ENCODE data around the gene PRF1.
A peak's percentile ranks its signal among the peaks of the same experiment; 100 is the strongest.
"Not testable (repeated sequence)": the region's sequence is repeated elsewhere in the genome, so short reads cannot be mapped to it uniquely, and the experiment has no call there.

PRF1 gene

DNA sequence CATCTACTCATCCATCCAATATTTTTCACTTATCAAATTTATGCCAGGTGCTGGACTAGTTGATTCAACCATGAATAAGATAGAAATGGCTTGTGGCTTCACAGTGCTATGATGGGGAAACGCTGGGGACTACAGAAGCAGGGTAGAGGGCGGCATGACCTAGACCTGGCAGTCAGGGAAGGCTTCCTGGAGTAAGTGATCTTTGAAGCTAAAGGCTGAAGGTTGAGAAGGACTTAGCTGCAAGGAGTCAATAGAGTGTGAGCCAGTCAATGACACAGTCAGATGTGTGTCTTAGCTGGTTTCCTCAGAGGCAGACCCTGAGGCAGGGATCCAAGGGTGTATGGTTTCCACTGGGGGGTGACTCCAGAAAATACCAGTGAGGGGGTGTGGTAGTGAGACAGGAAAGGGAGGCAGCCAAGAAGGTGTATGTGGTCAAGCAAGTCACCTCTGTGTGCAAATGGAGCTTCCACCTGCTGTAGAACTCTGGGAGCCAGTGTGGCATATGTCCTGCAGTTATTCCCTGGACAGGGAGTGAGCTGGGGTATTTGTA lies 10.3 kb downstream of the PRF1 start:
- no peak for DNase-seq

DNA sequence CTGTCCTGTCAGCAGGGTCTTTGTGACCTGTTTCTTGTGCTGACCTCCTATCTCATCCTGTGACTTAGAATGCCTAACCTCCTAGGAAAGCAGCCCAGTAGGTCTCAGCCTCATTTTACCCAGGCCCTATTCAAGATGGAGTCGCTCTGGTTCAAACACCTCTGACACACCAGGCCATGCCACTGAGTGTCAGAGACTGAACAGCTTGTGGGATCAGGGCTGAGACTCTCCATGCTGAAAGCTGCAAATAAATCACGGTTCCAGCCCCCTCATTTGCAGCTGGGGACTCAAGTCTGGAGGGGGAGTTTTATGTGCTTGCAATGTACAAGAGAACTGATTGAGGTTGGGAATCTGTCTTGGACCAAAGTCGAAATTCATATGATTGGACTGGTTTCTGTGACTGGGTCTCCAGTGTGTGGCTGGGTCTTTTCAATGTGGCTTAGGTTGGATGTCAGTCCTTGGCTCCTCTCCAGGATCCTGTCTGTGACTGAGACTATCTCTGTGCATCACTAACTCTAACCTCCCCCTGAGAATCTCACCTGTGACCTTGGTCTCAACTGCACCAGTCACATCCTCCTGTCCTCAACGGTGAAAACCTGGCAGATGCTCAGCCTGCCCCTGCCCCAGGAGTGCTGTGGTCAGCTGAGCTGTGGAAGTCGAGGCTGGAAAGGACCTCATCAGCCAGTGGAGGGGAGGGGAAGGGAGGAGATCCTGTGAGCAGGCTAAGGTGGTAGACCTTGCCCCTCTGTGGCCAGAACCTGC lies 11.7 kb downstream of the PRF1 start:
- DNase-seq: no peak

DNA sequence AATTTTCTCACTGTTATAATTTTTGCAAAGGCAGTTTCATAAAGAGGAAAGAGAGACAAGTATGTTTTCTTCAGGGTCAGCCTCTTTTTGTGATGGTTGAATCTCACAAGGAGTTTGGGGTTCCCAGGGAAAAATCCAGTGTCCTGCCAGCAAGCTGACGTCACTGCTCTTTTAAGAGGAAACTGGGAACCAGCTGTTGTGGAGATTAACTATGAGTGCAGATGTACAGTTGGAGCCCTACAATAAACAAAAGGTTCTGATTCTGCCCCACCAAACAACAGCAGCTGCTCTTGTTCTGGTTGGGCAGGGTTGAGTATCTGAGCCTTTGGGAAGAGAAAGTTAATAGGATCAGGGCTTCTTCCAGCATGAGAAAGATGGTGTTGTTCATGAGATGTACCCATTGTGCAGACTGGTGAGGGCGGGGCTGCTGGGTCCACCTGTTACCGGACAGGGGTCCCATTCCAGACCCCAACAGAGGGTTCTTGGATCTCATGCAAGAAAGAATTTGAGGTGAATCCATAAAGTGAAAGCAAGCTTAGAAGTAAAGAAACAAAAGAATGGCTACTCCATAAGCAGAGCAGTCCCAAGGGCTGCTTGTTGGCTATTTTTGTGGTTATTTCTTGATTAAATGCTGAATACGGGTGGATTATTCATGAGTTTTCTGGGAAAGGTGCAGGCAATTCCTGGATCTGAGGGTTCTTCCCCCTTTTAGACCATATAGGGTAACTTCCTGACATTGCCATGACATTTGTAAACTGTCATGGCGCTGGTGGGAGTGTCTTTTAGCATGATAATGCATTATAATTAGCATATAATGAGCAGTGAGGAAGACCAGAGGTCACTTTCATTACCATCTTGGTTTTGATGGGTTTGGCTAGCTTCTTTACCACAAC lies 12.5 kb downstream of the PRF1 start:
- DNase-seq: peak; percentile 18

DNA sequence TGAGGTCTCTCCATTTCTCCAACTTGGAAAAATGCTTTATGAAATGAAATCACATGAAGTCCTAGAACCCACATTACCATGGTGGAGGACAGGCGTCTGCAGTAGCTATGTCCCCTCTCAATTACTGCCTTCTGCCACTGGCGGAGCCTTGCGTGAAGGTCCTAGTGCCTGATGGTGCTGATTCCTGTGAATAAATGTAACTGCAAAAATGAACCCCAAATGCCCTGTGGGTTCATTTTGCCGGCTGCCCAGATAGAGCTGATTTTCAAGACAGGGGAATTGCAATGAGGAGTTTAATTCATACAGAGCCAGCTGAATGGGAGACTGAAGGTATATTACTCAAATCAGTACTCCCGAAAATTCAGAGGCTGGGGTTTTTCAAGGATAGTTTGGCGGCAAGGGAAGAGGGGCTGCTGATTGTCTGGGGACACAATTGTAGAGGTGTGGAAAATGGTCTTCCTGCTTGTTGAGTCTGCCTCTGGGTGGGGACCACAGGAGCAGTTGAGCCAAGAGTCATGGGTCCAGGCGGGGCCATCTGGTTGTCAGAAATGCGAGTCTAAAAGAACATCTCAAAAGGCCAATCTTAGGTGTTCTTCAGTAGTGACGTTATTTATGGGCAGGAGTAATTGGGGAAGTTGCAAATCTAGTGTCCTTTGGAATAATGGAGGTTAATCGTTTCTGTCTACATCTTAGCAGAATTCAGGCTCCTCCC lies 13.5 kb downstream of the PRF1 start:
- DNase-seq: no peak

DNA sequence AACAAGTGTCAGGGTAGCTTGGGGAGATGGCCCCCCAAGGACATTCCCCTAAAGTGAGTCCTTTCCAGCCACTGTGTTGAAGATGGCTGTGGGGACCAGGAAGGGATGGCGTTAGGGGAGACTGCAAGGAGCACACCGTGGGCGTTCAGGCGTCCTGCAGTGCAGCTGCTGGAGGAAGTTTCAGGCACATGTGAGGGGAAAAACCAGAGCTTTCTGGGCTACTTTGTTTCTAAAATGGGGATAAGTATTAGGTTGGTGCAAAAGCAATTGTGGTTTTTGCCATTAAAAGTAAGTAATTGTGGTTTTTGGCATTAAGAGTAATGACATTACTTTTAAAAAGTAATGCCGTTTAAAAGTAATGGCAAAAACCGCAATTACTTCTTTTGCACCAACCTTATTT lies 14.3 kb downstream of the PRF1 start:
- DNase-seq: no peak

DNA sequence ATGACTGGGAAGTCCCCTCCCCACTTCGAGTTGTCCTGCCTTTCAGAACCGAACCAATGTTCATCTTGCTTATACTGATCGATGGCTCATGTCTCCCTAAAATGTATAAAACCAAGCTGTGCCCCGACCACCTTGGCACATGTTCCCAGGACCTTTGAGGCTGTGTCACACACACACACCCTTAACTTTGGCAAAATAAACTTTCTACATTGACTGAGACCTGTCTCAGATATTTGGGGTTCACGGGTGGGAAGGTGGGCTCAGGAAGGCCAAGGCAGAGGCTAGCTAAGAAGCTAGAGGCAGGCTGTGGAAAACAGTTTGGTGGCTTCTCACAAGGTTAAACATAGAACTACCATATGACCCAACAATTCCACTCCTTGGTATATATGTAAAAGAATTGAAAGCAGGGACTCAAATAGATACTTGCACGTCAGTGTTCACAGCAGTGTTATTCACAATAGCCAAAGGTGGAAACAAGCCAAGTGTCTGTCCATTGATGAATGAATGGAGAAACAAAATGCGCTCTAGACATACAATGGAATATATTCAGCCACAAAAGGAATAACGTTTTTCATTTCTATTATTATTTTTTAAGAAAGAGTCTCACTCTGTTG lies 15.4 kb downstream of the PRF1 start:
- no peak for DNase-seq

DNA sequence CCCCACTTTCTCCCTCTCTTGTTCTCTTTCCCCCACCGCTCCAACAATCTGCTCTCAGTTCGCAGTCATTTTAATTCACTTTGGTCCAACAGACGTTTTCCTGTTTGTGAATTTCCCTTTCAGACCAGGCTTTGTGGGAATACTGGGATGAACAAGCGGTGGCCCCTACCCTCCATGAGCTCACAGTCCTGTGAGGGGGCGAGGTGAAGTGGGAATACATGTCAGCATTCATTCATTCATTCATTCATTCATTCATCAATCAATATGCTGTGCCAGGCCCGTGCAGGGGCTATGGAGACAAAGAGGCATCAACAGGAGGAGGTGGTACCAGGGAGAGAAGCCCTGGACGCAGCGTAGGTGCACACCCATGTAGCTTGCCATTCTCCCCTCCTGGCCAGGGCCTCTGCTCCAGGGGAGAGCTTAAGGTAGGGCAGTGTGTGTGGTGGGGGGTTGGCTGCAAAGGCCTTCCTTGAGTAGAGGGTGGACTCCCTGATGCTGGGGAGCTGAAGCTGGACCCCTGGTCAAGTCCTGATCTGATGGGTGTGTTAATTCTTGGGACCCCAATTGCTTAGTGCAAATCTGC lies 16.1 kb downstream of the PRF1 start:
- no peak for DNase-seq

DNA sequence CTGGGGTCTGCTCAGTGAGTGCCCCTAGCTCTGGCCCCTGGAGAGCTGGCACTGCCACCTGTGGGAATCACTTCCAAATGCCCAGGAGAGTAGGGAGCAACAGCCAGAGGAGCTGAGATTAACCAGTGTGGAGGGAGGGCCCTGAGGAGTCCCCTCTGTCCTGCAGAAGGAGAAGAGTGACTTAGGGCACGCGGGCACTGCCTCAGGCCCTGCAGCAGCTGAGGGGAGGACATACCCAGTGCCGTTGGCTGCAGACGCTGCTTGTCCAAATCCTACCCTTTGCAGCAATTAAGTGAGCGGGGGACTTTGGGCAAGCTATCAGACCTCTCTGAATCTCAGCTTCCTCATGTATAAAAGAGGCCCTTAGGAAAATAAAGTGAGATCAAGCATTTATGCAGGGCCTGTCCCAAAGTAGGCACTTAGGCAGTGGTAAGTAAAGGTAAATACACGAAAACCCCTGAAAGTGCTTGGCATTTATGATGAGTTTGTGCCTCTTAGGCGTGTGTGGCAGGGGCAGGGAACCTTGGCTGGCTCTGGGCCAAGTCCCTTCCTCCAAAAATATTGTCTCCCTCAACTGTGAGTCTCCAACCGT lies 16.9 kb downstream of the PRF1 start:
- DNase-seq: no peak

DNA sequence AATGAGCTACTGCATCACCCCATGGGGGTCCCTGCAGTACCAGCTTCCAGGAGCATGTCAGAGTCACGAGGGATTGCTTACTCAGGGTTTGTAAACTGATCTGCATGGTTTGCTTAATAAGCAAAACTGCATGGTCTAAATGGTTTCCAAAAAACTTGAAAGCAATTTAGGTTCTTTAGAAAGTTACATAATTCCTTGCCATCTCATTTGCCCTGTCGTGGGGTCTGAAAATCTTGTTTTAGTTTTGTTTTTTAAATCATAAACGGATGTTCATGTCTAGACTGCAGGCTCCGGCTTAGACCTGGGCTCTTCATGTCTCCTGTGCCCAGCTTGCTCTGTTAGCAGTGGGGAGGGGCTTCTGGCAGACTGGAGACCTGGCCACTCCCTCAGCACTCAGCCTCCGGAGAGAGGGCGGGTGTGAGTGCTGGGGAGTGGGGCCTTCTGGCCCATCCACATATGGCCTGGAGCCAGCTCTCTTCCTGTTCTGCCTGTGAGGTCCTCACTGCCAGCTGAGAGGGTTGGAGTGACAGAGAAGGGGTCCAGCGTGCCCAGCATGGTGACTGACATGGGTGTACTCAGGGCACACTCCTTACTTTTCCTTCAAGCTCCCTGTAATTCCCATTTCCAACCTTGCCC lies 17.5 kb downstream of the PRF1 start:
- peak; percentile 74 for DNase-seq

DNA sequence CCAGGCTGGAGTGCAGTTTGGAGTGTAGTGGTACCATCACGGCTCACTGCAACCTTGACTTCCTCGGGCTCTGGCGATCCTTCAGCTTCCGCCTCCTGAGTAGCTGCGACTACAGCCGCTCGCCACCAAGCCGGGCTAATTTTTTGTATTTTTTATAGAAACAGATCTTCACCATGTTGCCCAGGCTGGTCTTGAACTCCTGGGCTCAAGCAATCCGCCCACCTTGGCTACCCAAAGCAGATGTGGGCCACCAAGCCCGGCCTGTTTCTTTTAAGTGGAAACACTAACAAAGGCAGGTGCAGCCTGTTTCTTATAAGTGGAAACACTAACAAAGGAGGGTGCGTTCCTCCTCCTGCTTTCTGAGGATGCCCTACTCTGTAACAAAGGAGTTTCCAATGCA lies 18.2 kb downstream of the PRF1 start:
- DNase-seq: no peak

DNA sequence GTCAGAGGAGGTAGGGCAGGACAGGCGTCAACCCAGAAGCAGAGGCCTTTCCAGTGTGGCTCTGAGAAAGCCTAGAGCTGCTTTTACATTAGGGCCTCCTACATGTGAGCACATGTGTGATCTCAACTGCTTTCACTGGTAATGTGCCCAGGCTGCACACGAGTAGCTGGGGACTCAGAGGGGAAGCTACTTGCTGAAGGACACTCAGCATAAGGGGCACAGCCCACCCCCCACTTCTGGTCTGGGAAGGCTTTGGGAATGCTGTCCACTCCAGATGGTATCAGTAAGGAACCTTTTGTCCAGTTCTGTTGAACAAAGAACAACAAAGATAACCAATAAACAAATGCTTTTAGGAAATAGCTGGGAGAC lies 18.9 kb downstream of the PRF1 start:
- DNase-seq: no peak

DNA sequence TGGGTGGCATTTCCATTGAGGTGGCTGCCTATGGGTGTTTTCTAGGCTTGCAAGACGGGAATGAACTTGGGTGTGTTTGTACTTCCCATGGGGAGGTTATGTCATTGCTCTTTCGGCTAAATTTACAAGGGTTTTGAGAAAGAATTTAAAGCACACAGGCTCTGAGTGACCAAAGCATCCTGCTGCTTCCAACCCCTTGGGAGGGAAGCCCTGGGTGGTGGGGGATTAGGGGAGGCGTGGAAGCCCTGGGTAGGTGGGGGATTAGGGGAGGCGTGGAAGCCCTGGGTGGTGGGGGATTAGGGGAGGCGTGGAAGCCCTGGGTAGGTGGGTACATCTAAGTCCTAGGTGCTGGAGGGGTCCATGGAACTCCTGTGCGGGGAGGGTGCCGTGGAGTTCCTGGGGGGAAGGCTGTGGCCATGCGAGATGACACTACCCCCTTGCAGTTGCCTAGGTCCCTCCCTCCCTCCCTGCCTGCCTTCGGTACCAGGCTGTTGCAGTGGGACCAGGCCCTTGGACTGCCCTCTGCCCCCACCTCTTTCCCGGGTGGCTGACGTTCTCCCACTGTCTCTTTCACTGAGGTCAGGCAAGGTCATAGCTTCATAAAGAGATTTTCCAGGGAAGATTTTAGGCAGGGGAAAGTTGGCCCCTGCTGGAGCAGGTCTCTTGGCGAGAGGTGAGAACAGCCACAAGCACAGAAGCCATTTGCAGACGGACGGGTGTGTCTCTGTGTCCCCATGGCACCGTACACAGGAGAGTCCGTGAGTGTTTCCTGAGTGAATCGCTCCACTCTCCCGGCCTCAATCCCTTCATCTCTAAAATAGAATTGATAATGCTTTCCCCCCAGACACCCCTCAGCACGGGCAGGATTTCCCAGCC lies 19.5 kb downstream of the PRF1 start:
- no peak for DNase-seq

DNA sequence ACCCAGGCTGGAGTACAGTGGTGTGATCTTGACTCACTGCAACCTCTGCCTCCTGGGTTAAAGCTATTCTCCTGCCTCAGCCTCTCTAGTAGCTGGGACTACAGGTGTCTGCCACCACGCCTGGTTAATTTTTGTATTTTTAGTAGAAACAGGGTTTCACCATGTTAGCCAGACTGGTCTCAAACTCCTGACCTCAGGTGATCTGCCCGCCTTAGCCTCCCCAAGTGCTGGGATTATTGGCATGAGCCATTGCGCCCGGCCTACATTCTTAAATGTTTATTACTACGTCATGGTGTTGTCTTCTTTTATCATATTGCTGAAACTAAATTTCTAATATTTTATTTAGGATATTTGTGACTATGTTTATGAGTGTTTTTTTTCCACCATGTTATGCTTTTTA lies 21.4 kb downstream of the PRF1 start:
- not testable (repeated sequence) for DNase-seq

DNA sequence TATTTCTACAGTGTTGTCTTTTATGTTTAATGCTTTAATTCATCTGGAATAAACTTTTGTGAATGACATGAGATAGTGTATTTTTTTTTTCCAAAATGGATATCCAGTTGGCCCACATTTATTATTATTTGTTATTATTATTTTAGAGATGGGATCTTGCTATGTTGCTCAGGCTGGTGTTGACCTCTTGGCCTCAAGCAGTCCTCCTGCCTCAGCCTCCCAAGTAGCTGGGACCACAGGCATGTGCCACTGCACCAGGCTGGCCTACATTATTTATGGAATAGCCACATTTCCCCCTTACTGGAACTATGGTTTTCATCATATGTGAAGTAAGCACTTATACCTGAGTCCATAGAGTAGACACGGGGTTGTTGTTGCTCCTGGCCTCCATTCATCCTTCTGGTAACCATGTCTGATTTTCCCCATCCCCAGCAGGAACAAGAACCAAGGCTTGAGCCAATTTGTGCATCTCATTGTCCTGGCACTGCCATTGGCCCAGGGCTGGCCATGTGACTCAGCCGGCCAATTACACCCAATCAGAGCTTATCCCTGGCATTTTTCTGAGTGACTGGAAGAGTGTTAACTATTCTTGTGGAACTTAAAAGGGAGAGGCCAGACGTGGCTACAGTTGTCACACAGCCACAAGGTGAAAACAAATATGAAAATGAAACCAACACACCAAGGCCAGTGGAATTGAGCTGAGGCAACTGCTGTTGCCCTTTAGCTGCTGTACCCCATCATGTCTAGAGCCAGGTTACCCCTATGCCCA lies 23.1 kb downstream of the PRF1 start:
- DNase-seq: no peak

DNA sequence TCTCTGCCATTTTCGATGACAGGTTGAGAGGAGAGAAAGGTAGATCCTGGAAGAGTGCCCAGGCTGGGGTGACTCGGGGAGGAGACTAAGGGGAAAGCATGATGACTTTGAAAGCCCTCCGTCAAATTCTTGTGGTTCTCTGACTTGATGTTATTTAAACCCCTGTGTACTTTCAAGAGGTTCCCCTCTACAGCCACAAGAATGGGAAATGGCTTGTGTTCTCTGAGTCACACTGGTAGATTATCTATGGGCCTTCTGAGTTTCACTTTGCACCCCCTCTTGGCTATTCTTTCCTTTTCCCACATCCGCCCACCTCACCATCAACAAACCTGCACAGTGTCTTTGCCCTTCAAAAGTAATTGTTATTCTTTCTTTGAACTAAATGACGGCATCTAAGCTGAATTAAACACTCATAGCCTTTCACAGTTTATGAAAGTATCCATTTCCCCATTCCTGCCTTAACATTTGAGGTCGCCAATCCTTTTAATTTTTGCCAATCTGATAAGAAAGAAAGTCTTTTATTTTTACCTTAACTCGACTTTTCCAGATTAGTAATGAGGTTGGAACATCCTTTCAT lies 24.1 kb downstream of the PRF1 start:
- no peak for DNase-seq

DNA sequence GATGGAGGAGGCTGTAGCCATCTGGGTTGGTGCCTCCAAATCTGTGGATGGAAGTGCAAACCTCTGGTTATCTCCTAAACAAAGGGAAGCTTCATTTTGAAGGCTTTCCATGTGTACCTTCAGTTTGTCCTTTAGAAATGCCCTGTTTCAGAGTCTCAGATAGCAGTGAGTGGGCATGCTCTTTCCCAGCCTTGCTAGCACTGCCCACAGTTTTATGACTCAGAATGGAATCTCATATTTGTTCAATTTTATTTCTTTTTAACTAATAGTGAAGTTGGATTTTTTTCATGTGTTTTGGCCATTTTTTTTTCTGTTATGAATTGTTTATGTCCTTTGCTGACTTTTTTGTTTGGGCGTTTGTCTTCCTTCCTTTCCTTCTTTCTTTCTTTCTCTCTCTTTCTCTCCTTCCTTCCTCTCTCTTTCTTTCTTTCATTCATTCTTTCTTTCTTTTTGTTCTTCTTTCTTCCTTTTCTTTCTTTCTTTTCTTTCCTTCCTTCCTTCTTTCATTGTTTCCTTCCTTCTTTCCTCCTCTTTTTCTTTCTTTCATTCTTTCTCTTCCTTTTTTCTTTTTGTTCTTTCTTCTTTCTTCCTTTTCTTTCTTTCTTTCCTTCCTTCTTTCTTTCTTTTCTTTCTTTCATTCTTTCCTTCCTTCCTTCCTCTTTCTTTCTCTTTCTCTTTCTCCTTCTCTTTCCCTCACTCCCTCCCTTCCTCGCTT lies 25.6 kb downstream of the PRF1 start:
- no peak for DNase-seq

DNA sequence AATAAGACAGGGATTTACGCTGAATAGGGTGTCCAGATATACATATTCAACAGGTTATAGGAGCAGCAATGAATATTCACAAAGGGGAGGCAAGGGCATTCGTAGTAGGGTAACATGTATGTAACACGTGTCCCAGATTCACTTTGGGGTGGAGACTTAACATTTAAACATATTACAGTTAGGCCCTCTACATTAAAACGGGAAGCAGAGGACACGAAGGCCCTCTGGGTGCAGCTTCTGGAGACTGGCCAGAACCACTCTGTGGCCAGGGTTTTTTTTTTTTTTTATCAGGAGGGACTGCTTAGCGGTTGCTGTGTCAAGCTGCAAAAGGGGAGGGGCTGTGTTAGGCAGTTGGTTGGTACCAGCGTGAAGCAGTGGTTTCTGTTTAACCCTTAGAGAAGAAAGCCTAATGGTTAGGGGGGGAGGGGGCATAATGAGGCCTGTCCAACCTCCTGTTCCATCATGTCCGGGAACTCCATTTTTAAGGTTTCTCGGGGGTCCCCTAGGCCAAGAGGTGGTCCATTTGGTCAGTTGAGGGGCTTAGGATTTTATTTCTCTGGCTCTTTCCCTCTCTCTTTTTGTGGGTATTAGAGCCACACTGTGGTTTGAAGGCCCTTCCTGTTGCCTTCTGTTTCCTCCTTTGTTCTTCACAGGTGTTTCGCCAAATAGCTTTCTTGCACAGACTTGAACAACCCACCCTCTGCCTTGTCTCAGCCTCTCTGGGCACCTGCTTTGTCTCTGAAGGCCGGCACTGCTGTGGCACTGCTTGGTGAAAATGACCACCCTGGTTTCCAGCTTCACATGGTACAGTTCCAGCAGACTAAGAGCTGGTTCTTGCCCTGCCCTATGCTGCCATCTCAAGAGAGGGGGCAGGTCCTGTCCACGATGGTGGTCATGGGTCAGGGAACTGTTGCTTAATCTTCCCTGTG lies 26.4 kb downstream of the PRF1 start:
- no peak for DNase-seq

DNA sequence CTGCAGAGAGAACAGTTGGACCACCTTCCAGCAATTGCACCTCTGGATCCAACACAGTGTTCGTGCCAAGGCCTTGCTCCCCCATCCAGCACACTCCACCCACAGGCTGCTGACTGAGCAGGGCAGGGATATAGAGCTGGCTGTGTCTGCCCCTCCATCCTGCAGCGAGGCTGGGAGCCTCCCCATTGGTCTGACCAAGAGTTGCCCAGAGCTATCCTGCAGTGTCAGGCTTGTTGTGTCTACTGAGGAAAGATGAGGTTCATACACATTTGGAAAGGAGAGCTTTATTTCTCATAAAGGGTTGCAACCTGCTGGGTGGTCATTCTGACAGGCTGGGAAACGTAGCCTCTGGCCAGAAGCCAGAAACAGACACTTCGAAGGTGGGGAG lies 27.1 kb downstream of the PRF1 start:
- DNase-seq: no peak

Measured in NCI-H1694 (cell line).